BLaER1 (cell line): ENCODE results near the gene CEMIP2.
A peak's percentile ranks its signal among the peaks of the same experiment; 100 is the strongest.

Experiments used
- H3K27ac ChIP-seq: shearing (Covaris generic); formaldehyde crosslinking; 2 replicates; pipeline ENCODE4 v1.8.1; 2022
- H3K27me3 ChIP-seq: shearing (Covaris generic); formaldehyde crosslinking; 2 replicates; pipeline ENCODE4 v1.8.1; 2022
- H3K36me3 ChIP-seq: shearing (Covaris generic); formaldehyde crosslinking; 2 replicates; pipeline ENCODE4 v1.8.1; 2022
- H3K4me1 ChIP-seq: shearing (Covaris generic); formaldehyde crosslinking; 2 replicates; pipeline ENCODE4 v1.8.1; 2022
- H3K4me2 ChIP-seq: shearing (Covaris generic); formaldehyde crosslinking; 2 replicates; pipeline ENCODE4 v1.8.1; 2022
- H3K4me3 ChIP-seq: shearing (Covaris generic); formaldehyde crosslinking; 2 replicates; pipeline ENCODE4 v1.8.1; 2022
- H3K9ac ChIP-seq: shearing (Covaris generic); formaldehyde crosslinking; 2 replicates; pipeline ENCODE4 v1.8.1; 2022
- H3K9me3 ChIP-seq: shearing (Covaris generic); formaldehyde crosslinking; 2 replicates; pipeline ENCODE4 v1.8.1; 2022
- H4K20me1 ChIP-seq: shearing (Covaris generic); formaldehyde crosslinking; 2 replicates; pipeline ENCODE4 v1.8.1; 2022
- Cebpa-rat ChIP-seq: shearing (Covaris generic); IDR thresholded peaks from 2 replicates; pipeline ENCODE4 v1.8.1; 2022

CEMIP2 gene

GRCh38 chr9:71656496-71656895 lies 111.8 kb downstream of the CEMIP2 start:
- H3K27ac ChIP-seq, result no peak overlapping the region
- no peaks in the 10 kb centered on the region for H3K4me1 ChIP-seq
- TF ChIP-seq Cebpa-rat, result no peak
- no peak overlapping the region for H3K4me3 ChIP-seq
- no peaks in the 10 kb centered on the region for H4K20me1 ChIP-seq
- no peaks in the 10 kb centered on the region for H3K27me3 ChIP-seq
- no peak overlapping the region for H3K4me2 ChIP-seq
- no peaks in the 10 kb centered on the region for H3K36me3 ChIP-seq
- no peak overlapping the region for H3K9ac ChIP-seq
- H3K9me3 ChIP-seq, result peaks cover 20% of the 10 kb centered on the region

DNA sequence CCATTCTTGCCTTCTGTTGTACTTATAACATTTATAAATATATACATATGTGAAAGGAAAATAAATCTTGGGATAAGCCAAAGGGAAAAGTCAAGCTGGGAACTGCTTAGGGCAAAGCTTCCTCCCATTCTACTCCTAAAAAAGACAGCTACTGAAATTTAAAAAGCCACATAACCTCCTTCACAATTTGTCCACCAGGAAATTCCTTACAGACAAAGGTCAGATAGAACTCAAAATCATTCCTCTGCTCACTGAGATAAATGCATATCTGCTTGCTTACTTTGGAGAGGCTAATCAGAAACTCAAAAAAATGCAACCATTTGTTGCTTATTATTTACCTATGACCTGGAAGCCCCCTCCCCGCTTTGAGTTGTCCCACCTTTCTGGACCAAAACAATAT lies 112.5 kb downstream of the CEMIP2 start:
- H3K36me3 ChIP-seq, result no peaks in the 10 kb centered on the region
- no peaks in the 10 kb centered on the region for H4K20me1 ChIP-seq
- H3K9ac ChIP-seq, result no peak overlapping the region
- no peak overlapping the region for H3K4me3 ChIP-seq
- no peaks in the 10 kb centered on the region for H3K4me1 ChIP-seq
- H3K27ac ChIP-seq, result no peak overlapping the region
- peaks cover 20% of the 10 kb centered on the region for H3K9me3 ChIP-seq
- no peaks in the 10 kb centered on the region for H3K27me3 ChIP-seq
- TF ChIP-seq Cebpa-rat, result no peak
- H3K4me2 ChIP-seq, result no peak overlapping the region

DNA sequence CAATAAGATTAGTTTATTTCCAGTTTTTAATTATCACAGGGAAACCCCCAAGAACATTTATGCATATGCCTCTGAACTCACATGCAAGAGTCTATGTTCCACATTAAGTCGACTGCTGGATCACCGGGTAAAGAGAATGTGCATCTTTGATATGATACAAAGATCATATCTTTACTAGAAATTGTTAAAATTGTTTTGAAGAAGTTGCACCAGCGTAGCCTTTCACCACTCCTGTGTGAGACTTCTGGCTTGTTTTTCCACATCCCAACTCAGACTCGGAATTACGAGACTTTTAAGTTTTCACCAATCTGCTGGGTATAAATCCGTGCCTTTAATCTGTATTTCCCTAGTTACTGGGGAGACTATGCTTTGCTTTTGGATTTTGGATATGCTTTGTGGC lies 113.2 kb downstream of the CEMIP2 start:
- Histone ChIP-seq H3K4me2 (no peak overlapping the region), H3K27me3 (no peaks in the 10 kb centered on the region), H4K20me1 (no peaks in the 10 kb centered on the region), H3K9ac (no peak overlapping the region), H3K36me3 (no peaks in the 10 kb centered on the region), H3K4me1 (no peaks in the 10 kb centered on the region), H3K4me3 (no peak overlapping the region), H3K27ac (no peak overlapping the region), H3K9me3 (peaks cover 16% of the 10 kb centered on the region)
- no peak for TF ChIP-seq Cebpa-rat

- Histone ChIP-seq H3K27ac (no peak overlapping the region), H3K9ac (no peak overlapping the region)
Measured at GRCh38 chr9:71652480-71652879, 115.8 kb downstream of the CEMIP2 start.

DNA sequence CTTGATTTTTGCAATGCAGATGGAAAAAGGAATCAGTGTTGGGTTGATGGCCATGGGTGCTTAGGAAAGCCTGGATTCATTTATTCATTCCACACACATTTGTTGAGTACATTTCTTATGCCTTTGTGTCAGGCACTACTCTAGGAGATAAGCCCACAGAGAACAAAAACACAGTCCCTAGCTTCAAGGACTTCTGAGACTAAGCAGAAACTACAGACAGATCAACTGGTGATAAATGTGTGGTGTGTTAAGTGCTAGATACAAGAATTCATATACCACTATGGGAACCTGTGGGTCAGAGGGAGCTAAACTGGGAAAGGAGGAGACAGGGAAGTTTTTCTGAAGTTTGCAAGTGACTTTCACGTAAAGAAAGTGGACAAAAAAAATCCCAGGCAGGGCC lies 119.9 kb downstream of the CEMIP2 start:
- Histone ChIP-seq H3K27me3 (no peaks in the 10 kb centered on the region), H4K20me1 (no peaks in the 10 kb centered on the region), H3K36me3 (no peaks in the 10 kb centered on the region), H3K9ac (no peak overlapping the region), H3K4me2 (no peak overlapping the region), H3K4me1 (peaks cover 27% of the 10 kb centered on the region), H3K27ac (no peak overlapping the region), H3K4me3 (no peak overlapping the region), H3K9me3 (no peaks in the 10 kb centered on the region)
- no peak for TF ChIP-seq Cebpa-rat

More at GRCh38 chr9:71652480-71652879, 115.8 kb downstream of the CEMIP2 start:
- no peaks in the 10 kb centered on the region for H3K36me3 ChIP-seq
- H3K27me3 ChIP-seq, result no peaks in the 10 kb centered on the region
- peaks cover 7% of the 10 kb centered on the region for H3K4me1 ChIP-seq
- no peak overlapping the region for H3K4me3 ChIP-seq
- H4K20me1 ChIP-seq, result no peaks in the 10 kb centered on the region
- H3K4me2 ChIP-seq, result no peak overlapping the region
- no peak for TF ChIP-seq Cebpa-rat
- peaks cover 13% of the 10 kb centered on the region for H3K9me3 ChIP-seq

DNA sequence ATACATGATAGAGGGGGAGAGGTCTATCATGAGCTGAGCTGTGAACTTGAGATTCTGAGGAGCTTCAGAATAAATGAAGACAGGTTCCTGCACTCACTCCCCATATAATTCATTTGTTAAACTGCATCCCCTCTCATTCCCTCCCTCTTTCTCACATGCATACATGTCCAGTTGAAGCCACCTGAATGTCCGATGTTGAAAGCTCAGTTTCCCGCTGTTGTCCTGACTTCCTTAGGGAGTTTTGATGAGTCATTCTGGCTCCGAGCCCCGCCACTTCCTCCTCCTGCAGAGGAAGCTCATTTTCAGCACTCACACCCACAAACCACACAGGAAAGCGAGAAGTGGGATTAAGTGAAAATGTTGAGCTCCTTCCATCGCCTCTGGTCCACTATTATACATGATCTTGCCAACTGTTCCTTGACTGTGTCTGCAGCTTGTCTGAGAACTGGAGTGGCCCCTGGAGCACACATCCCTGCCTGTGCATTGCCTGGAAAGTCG lies 121.2 kb downstream of the CEMIP2 start:
- TF ChIP-seq Cebpa-rat, result no peak
- H3K4me1 ChIP-seq, result peaks cover 27% of the 10 kb centered on the region
- H4K20me1 ChIP-seq, result no peaks in the 10 kb centered on the region
- H3K27me3 ChIP-seq, result no peaks in the 10 kb centered on the region
- H3K9me3 ChIP-seq, result no peaks in the 10 kb centered on the region
- peak overlapping the region; percentile 79 for H3K4me2 ChIP-seq
- H3K27ac ChIP-seq, result no peak overlapping the region; the same call in 1 of the 2 replicates
- 0 out of 2 replicates have a peak overlapping the region, but pooled peaks have one; percentile 20 for H3K4me3 ChIP-seq
- H3K9ac ChIP-seq, result no peak overlapping the region
- H3K36me3 ChIP-seq, result no peaks in the 10 kb centered on the region

- H3K9me3 ChIP-seq, result no peaks in the 10 kb centered on the region
- H3K4me1 ChIP-seq, result peaks cover 27% of the 10 kb centered on the region
- no peaks in the 10 kb centered on the region for H4K20me1 ChIP-seq
- H3K27me3 ChIP-seq, result no peaks in the 10 kb centered on the region
- peak overlapping the region; percentile 79 for H3K4me2 ChIP-seq
- H3K4me3 ChIP-seq, result no peak overlapping the region
- H3K27ac ChIP-seq, result no peak overlapping the region
- no peak for TF ChIP-seq Cebpa-rat
- H3K9ac ChIP-seq, result no peak overlapping the region
- no peaks in the 10 kb centered on the region for H3K36me3 ChIP-seq
Measured at GRCh38 chr9:71646131-71646530, 122.2 kb downstream of the CEMIP2 start.

- no peak for TF ChIP-seq Cebpa-rat
- Histone ChIP-seq H3K9me3 (no peaks in the 10 kb centered on the region), H3K27me3 (no peaks in the 10 kb centered on the region), H3K4me2 (no peak overlapping the region), H3K27ac (no peak overlapping the region), H4K20me1 (no peaks in the 10 kb centered on the region), H3K9ac (no peak overlapping the region), H3K4me1 (peaks cover 27% of the 10 kb centered on the region), H3K36me3 (no peaks in the 10 kb centered on the region), H3K4me3 (no peak overlapping the region)
Measured at GRCh38 chr9:71644819-71645362, 123.4 kb downstream of the CEMIP2 start.

DNA sequence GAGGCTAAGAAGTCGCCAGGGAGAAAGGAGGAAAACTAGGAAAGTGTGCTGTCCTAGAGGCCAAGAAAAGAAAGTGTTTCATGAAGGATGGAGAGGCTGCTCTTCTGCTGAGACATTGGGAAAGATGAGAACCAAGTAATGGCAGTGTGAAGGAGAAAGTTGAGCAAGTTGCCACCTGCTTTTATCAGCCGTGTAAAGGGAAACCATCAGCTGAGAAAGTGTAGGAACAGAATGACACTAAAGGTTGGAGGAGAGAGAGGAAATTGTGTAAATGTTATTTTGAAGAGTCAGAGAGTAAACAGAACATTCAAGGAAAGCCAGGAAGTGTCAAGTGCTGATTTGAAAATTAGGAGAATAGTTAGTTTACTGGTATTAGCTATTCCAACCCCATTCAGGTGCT lies 125.0 kb downstream of the CEMIP2 start:
- no peak overlapping the region for H3K27ac ChIP-seq
- no peak overlapping the region for H3K4me3 ChIP-seq
- no peaks in the 10 kb centered on the region for H3K27me3 ChIP-seq
- H3K36me3 ChIP-seq, result no peaks in the 10 kb centered on the region
- H3K4me2 ChIP-seq, result no peak overlapping the region
- no peaks in the 10 kb centered on the region for H4K20me1 ChIP-seq
- no peaks in the 10 kb centered on the region for H3K9me3 ChIP-seq
- peaks cover 27% of the 10 kb centered on the region for H3K4me1 ChIP-seq
- no peak for TF ChIP-seq Cebpa-rat
- no peak overlapping the region for H3K9ac ChIP-seq

GRCh38 chr9:71642056-71642455 lies 126.3 kb downstream of the CEMIP2 start:
- H3K27me3 ChIP-seq, result no peaks in the 10 kb centered on the region
- H3K27ac ChIP-seq, result no peak overlapping the region
- no peaks in the 10 kb centered on the region for H3K36me3 ChIP-seq
- H3K4me3 ChIP-seq, result no peak overlapping the region
- peaks cover 16% of the 10 kb centered on the region for H3K4me1 ChIP-seq
- H3K9ac ChIP-seq, result no peak overlapping the region
- H3K9me3 ChIP-seq, result no peaks in the 10 kb centered on the region
- H3K4me2 ChIP-seq, result no peak overlapping the region
- no peak for TF ChIP-seq Cebpa-rat
- H4K20me1 ChIP-seq, result no peaks in the 10 kb centered on the region

GRCh38 chr9:71638627-71639026 lies 129.7 kb downstream of the CEMIP2 start:
- Histone ChIP-seq H3K27me3 (no peaks in the 10 kb centered on the region), H3K27ac (no peak overlapping the region), H3K9ac (no peak overlapping the region), H3K9me3 (no peaks in the 10 kb centered on the region), H3K4me1 (no peaks in the 10 kb centered on the region), H3K4me2 (no peak overlapping the region), H3K36me3 (no peaks in the 10 kb centered on the region), H3K4me3 (no peak overlapping the region), H4K20me1 (no peaks in the 10 kb centered on the region)
- no peak for TF ChIP-seq Cebpa-rat
